ENCODE results near the gene AOPEP.

The AOPEP gene

DNA sequence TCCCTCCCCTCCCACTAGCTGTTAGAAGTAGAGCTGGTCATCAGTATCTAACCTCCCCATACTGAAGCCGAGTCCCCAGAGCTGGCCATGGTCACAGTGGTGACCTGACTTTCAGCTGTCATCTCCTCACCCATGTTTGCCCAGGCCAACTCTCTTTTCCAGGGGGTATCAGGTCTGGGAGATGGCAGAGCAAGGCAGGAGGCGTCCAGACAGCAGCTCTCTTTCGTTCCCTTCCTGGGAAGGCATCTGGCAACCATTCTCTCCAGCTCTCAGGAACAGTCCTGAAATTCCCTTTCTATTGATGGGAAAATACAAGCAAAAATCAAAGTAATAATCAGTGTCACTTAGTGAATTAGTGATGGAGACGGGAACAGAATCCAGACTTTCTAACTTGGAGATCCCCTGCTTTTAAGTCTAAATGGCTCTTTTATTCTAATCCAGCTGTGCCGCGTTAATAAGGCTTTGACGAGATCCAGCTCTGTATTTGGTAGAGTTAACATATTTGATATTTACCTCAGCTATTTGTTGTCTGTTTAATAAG, 21.3 kb upstream of the AOPEP start:
- Histone ChIP-seq H3K9me3 (ENCODE audit: insufficient read depth, low read length) (no peaks in the 10 kb centered on the region), H3K27ac (ENCODE audit: low read depth, low read length) (no peak overlapping the region), H3K36me3 (ENCODE audit: low read length) (no peaks in the 10 kb centered on the region), H2AFZ (ENCODE audit: low read depth, low read length, severe bottlenecking) (no peak overlapping the region), H4K20me1 (ENCODE audit: low read depth, low read length) (no peaks in the 10 kb centered on the region), H3K4me3 (ENCODE audit: insufficient read depth, low read length, poor library complexity, severe bottlenecking) (no peak overlapping the region), H3K27me3 (ENCODE audit: low read length) (no peaks in the 10 kb centered on the region), H3F3A (ENCODE audit: insufficient read depth) (no peaks in the 10 kb centered on the region), H3K9me2 (replicated peaks; ENCODE audit: insufficient read depth, low read length) (no peaks in the 10 kb centered on the region), H3K79me2 (ENCODE audit: insufficient read depth, low read length) (no peaks in the 10 kb centered on the region), H3K4me2 (ENCODE audit: low read depth, low read length, poor library complexity, severe bottlenecking) (no peak overlapping the region), H3K9ac (ENCODE audit: low read length) (no peak overlapping the region)
- TF ChIP-seq EZH2phosphoT487 (conservative IDR thresholded peaks at IDR 0.05; ENCODE audit: low read length): no peak
- TF ChIP-seq, protein P1, sequence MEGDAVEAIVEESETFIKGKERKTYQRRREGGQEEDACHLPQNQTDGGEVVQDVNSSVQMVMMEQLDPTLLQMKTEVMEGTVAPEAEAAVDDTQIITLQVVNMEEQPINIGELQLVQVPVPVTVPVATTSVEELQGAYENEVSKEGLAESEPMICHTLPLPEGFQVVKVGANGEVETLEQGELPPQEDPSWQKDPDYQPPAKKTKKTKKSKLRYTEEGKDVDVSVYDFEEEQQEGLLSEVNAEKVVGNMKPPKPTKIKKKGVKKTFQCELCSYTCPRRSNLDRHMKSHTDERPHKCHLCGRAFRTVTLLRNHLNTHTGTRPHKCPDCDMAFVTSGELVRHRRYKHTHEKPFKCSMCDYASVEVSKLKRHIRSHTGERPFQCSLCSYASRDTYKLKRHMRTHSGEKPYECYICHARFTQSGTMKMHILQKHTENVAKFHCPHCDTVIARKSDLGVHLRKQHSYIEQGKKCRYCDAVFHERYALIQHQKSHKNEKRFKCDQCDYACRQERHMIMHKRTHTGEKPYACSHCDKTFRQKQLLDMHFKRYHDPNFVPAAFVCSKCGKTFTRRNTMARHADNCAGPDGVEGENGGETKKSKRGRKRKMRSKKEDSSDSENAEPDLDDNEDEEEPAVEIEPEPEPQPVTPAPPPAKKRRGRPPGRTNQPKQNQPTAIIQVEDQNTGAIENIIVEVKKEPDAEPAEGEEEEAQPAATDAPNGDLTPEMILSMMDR (IDR thresholded peaks at IDR 0.05; ENCODE audit: insufficient read depth, low read length, poor library complexity, severe bottlenecking): no peak

DNA sequence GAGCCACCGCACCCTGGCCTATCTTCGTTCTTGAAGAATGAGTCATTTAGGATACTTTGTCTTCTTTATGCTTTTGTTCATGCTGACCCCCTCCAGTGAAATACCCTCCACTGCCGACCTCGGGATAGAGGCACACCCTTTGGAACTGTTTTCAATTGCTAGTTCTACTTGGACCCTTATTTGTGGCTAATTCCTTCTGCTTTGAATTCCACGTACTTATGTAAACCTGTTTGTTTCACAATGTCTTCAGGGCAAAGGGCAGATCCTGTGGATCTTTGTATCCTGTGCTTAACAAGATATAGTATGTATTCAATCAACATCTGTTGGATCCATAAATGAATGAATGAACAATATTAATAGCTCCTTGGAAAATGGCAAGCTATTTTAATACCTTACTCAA, 19.6 kb upstream of the AOPEP start:
- TF ChIP-seq, protein P1 (IDR thresholded peaks at IDR 0.05; ENCODE audit: insufficient read depth, low read length, poor library complexity, severe bottlenecking): no peak
- TF ChIP-seq EZH2phosphoT487 (conservative IDR thresholded peaks at IDR 0.05; ENCODE audit: low read length): no peak
- H2AFZ ChIP-seq (ENCODE audit: low read depth, low read length, severe bottlenecking): no peak overlapping the region
- H3K4me2 ChIP-seq (ENCODE audit: low read depth, low read length, poor library complexity, severe bottlenecking): no peak overlapping the region
- H3F3A ChIP-seq (ENCODE audit: insufficient read depth): no peaks in the 10 kb centered on the region
- H3K9me3 ChIP-seq (ENCODE audit: insufficient read depth, low read length): no peaks in the 10 kb centered on the region
- H3K4me3 ChIP-seq (ENCODE audit: insufficient read depth, low read length, poor library complexity, severe bottlenecking): no peak overlapping the region
- H3K79me2 ChIP-seq (ENCODE audit: insufficient read depth, low read length): no peaks in the 10 kb centered on the region
- no peaks in the 10 kb centered on the region for H3K36me3 ChIP-seq (ENCODE audit: low read length)
- no peaks in the 10 kb centered on the region for H3K9me2 ChIP-seq (replicated peaks; ENCODE audit: insufficient read depth, low read length)
- H3K9ac ChIP-seq (ENCODE audit: low read length): no peak overlapping the region
- H3K27me3 ChIP-seq (ENCODE audit: low read length): no peaks in the 10 kb centered on the region
- H3K27ac ChIP-seq (ENCODE audit: low read depth, low read length): no peak overlapping the region
- no peaks in the 10 kb centered on the region for H4K20me1 ChIP-seq (ENCODE audit: low read depth, low read length)

DNA sequence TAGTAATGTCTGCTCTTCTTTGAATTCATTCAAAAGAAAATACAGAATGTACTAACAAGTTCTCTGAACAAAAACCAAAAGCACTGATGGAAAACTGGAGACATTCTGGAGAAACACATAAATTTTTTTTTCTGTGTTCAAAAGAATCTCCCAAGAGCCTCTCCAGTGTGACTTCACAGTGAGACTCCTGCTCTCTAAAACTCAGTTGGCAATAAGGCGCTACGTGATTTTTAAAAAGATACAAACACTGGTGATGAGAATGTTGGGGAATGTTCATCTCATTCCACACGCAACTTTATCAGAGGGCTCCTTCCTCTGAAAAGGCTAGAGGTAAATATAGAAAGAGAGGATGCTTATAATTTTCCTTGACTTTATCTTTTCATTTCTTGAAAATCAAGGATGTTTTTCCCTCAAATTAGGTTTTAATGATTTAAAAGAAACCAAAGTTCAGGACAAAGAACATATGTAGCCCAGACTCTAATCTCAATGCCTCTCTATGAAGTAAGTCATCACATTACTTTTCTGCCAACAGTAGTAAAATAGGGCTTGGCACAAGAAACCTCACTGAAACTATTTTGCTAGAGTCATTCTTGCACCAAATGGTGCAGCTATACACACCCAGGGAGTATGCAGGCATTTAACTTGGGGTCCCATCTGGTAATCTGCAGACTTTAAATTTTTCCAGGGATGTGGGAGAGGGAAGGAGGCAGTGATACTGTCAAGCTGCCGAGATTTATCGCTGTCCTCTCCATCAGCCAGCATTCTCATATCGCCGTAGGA, 12.9 kb upstream of the AOPEP start:
- no peak overlapping the region for H3K27ac ChIP-seq (ENCODE audit: low read depth, low read length)
- H3K79me2 ChIP-seq (ENCODE audit: insufficient read depth, low read length): no peaks in the 10 kb centered on the region
- no peak overlapping the region for H3K4me2 ChIP-seq (ENCODE audit: low read depth, low read length, poor library complexity, severe bottlenecking)
- no peaks in the 10 kb centered on the region for H3K9me2 ChIP-seq (replicated peaks; ENCODE audit: insufficient read depth, low read length)
- TF ChIP-seq, protein P1 (IDR thresholded peaks at IDR 0.05; ENCODE audit: insufficient read depth, low read length, poor library complexity, severe bottlenecking): no peak
- TF ChIP-seq EZH2phosphoT487 (conservative IDR thresholded peaks at IDR 0.05; ENCODE audit: low read length): no peak
- H3K4me3 ChIP-seq (ENCODE audit: insufficient read depth, low read length, poor library complexity, severe bottlenecking): no peak overlapping the region
- H3K36me3 ChIP-seq (ENCODE audit: low read length): no peaks in the 10 kb centered on the region
- no peaks in the 10 kb centered on the region for H3F3A ChIP-seq (ENCODE audit: insufficient read depth)
- H3K9ac ChIP-seq (ENCODE audit: low read length): no peak overlapping the region
- no peaks in the 10 kb centered on the region for H4K20me1 ChIP-seq (ENCODE audit: low read depth, low read length)
- no peaks in the 10 kb centered on the region for H3K27me3 ChIP-seq (ENCODE audit: low read length)
- H3K9me3 ChIP-seq (ENCODE audit: insufficient read depth, low read length): no peaks in the 10 kb centered on the region
- no peak overlapping the region for H2AFZ ChIP-seq (ENCODE audit: low read depth, low read length, severe bottlenecking)

Measured in SU-DHL-6 (cell line).